MM.1S (cell line): Measurements from ENCODE around the gene ENTREP1.
"Not testable (repeated sequence)": the region's sequence is repeated elsewhere in the genome, so short reads cannot be mapped to it uniquely, and the experiment has no call there.

Source experiments
- DNase-seq: peaks from one replicate; pipeline ENCODE4 v3.0.0-alpha.2; 2015
- H2AFZ ChIP-seq: fragments of 300-600 bp; sonication (generic); 2 replicates; pipeline ENCODE4 v1.6.0; 2016; ENCODE audit warnings: antibody characterized with exemption, low read length
- H3F3A ChIP-seq: fragments of 300-600 bp; sonication (generic); 2 replicates; pipeline ENCODE4 v1.6.1; 2016; ENCODE audit warnings: mild to moderate bottlenecking, antibody characterized with exemption, low read length, moderate library complexity, mixed read lengths; ENCODE audit not compliant: insufficient read depth
- H3K27ac ChIP-seq: fragments of 300-600 bp; sonication (generic); 2 replicates; pipeline ENCODE4 v1.5.1; 2016; ENCODE audit warnings: mild to moderate bottlenecking, low read length
- H3K27me3 ChIP-seq: fragments of 300-600 bp; sonication (generic); replicated peaks from 2 replicates; pipeline ENCODE4 v1.6.0; 2016; ENCODE audit warnings: low read length; ENCODE audit not compliant: insufficient read depth
- H3K36me3 ChIP-seq: fragments of 300-600 bp; sonication (generic); replicated peaks from 2 replicates; pipeline ENCODE4 v1.6.1; 2016; ENCODE audit warnings: mild to moderate bottlenecking, low read length, mixed read lengths; ENCODE audit not compliant: insufficient read depth
- H3K4me1 ChIP-seq: fragments of 300-600 bp; sonication (generic); 2 replicates; pipeline ENCODE4 v1.6.1; 2016; ENCODE audit warnings: low read length, mixed read lengths
- H3K4me2 ChIP-seq: fragments of 300-600 bp; sonication (generic); 2 replicates; pipeline ENCODE4 v1.6.0; 2016; ENCODE audit warnings: low read depth, low read length
- H3K4me3 ChIP-seq: fragments of 300-600 bp; sonication (generic); 2 replicates; pipeline ENCODE4 v1.5.1; 2016; ENCODE audit warnings: low read length, mixed read lengths
- H3K79me2 ChIP-seq: fragments of 300-600 bp; sonication (generic); 2 replicates; pipeline ENCODE4 v1.6.1; 2016; ENCODE audit warnings: mixed run types, low read length, mixed read lengths
- H3K9ac ChIP-seq: fragments of 300-600 bp; sonication (generic); 2 replicates; pipeline ENCODE4 v1.6.1; 2016; ENCODE audit warnings: low read length, mixed read lengths
- H3K9me2 ChIP-seq: fragments of 300-600 bp; sonication (generic); replicated peaks from 2 replicates; pipeline ENCODE4 v1.6.1; 2016; ENCODE audit warnings: mild to moderate bottlenecking, low read length, mixed read lengths; ENCODE audit not compliant: insufficient read depth
- H3K9me3 ChIP-seq: fragments of 300-600 bp; sonication (generic); replicated peaks from 2 replicates; pipeline ENCODE4 v1.6.1; 2016; ENCODE audit warnings: mild to moderate bottlenecking, low read length, mixed read lengths; ENCODE audit not compliant: insufficient read depth
- H4K20me1 ChIP-seq: fragments of 300-600 bp; sonication (generic); 2 replicates; pipeline ENCODE4 v1.6.1; 2016; ENCODE audit warnings: mild to moderate bottlenecking, low read length, moderate library complexity, mixed read lengths; ENCODE audit not compliant: insufficient read depth
- CTCF ChIP-seq: fragments of 300-600 bp; sonication (generic); IDR thresholded peaks from 2 replicates; pipeline ENCODE4 v1.5.1; 2016; ENCODE audit warnings: antibody characterized with exemption, low read length, mixed read lengths
- EZH2 ChIP-seq: fragments of 300-600 bp; sonication (generic); optimal IDR thresholded peaks from 2 replicates; pipeline ENCODE3; 2017; ENCODE audit warnings: low read depth, mild to moderate bottlenecking, antibody characterized with exemption, low read length, mixed read lengths
- EZH2phosphoT487 ChIP-seq: fragments of 300-600 bp; sonication (generic); IDR thresholded peaks from 2 replicates; pipeline ENCODE4 v1.6.1; 2018; ENCODE audit warnings: antibody characterized with exemption, low read length

ENTREP1 gene

GRCh38 chr9:69299315-69299714 is 25.7 kb upstream of the ENTREP1 start:
- H3K4me3 ChIP-seq: no peak overlapping the region
- H3K9ac ChIP-seq: no peak overlapping the region
- no peaks in the 10 kb centered on the region for H3K27me3 ChIP-seq
- no peak overlapping the region for H2AFZ ChIP-seq
- no peaks in the 10 kb centered on the region for H3K9me3 ChIP-seq
- no peak for DNase-seq
- no peaks in the 10 kb centered on the region for H3K4me1 ChIP-seq
- H3F3A ChIP-seq: no peaks in the 10 kb centered on the region
- no peak overlapping the region for H3K27ac ChIP-seq
- no peaks in the 10 kb centered on the region for H3K9me2 ChIP-seq
- H3K79me2 ChIP-seq: no peaks in the 10 kb centered on the region
- no peaks in the 10 kb centered on the region for H3K36me3 ChIP-seq
- H4K20me1 ChIP-seq: no peaks in the 10 kb centered on the region
- TF ChIP-seq CTCF (no peak), EZH2phosphoT487 (no peak), EZH2 (no peak)
- no peak overlapping the region for H3K4me2 ChIP-seq

- Histone ChIP-seq H3K4me3 (no peak overlapping the region), H3K79me2 (no peaks in the 10 kb centered on the region), H3K4me1 (no peaks in the 10 kb centered on the region), H3K27ac (no peak overlapping the region), H3K9me3 (no peaks in the 10 kb centered on the region), H3K9ac (no peak overlapping the region), H3K9me2 (no peaks in the 10 kb centered on the region), H3K4me2 (no peak overlapping the region), H3K36me3 (no peaks in the 10 kb centered on the region), H2AFZ (no peak overlapping the region), H3F3A (no peaks in the 10 kb centered on the region), H4K20me1 (no peaks in the 10 kb centered on the region), H3K27me3 (no peaks in the 10 kb centered on the region)
- TF ChIP-seq EZH2phosphoT487 (no peak), EZH2 (no peak)
- DNase-seq: no peak
Observed at GRCh38 chr9:69299826-69300225, 25.2 kb upstream of the ENTREP1 start.

- Histone ChIP-seq H3K4me1 (no peaks in the 10 kb centered on the region), H3K27me3 (no peaks in the 10 kb centered on the region), H3K27ac (no peak overlapping the region), H3K36me3 (no peaks in the 10 kb centered on the region), H4K20me1 (no peaks in the 10 kb centered on the region), H3K4me3 (no peak overlapping the region), H3F3A (no peaks in the 10 kb centered on the region), H3K4me2 (no peak overlapping the region), H3K9me3 (no peaks in the 10 kb centered on the region), H3K79me2 (no peaks in the 10 kb centered on the region), H3K9ac (no peak overlapping the region), H3K9me2 (no peaks in the 10 kb centered on the region), H2AFZ (no peak overlapping the region)
- no peak for DNase-seq
- TF ChIP-seq EZH2: no peak
- TF ChIP-seq EZH2phosphoT487: no peak
- no peak for TF ChIP-seq CTCF
Observed at GRCh38 chr9:69303331-69303730, 21.7 kb upstream of the ENTREP1 start.

- H3F3A ChIP-seq, H3K9me3 ChIP-seq, H3K4me3 ChIP-seq, DNase-seq, H3K4me2 ChIP-seq, H3K27me3 ChIP-seq, H3K27ac ChIP-seq, H3K36me3 ChIP-seq, H3K9ac ChIP-seq, H3K4me1 ChIP-seq, H3K9me2 ChIP-seq, H3K79me2 ChIP-seq, H4K20me1 ChIP-seq, H2AFZ ChIP-seq: not testable (repeated sequence)
Observed at GRCh38 chr9:69306895-69307445, 18.0 kb upstream of the ENTREP1 start.
